Dendritic cell treated with granulocyte-macrophage colony-stimulating factor and Interleukin-4, amounts not matched to agents 40 ng/mL and 50 ng/mL, for 4 days (primary cell): Measurements from ENCODE around the gene SNTG2.
"Not testable (repeated sequence)": the region's sequence is repeated elsewhere in the genome, so short reads cannot be mapped to it uniquely, and the experiment has no call there.

Source experiments
- H3K27ac Mint-ChIP-seq: one replicate; pipeline ENCODE4 v1.8.0; 2022; ENCODE audit warnings: mild to moderate bottlenecking, mixed read lengths
- H3K27me3 Mint-ChIP-seq: one replicate; pipeline ENCODE4 v1.8.0; 2022; ENCODE audit warnings: mild to moderate bottlenecking, mixed read lengths
- H3K36me3 Mint-ChIP-seq: one replicate; pipeline ENCODE4 v1.8.0; 2022; ENCODE audit warnings: low read depth, mixed read lengths
- H3K4me1 Mint-ChIP-seq: one replicate; pipeline ENCODE4 v1.8.0; 2022; ENCODE audit warnings: low read depth, mixed read lengths
- H3K4me3 Mint-ChIP-seq: one replicate; pipeline ENCODE4 v1.8.0; 2022; ENCODE audit warnings: mild to moderate bottlenecking, moderate library complexity, mixed read lengths
- H3K9me3 Mint-ChIP-seq: one replicate; pipeline ENCODE4 v1.8.0; 2022; ENCODE audit warnings: mixed read lengths
- intact Hi-C: fragments of 100-400 bp; cut with micrococcal nuclease; formaldehyde crosslinking; loops from one replicate; pipeline ENCODE4 v1.15.0; 2022

The SNTG2 gene

DNA sequence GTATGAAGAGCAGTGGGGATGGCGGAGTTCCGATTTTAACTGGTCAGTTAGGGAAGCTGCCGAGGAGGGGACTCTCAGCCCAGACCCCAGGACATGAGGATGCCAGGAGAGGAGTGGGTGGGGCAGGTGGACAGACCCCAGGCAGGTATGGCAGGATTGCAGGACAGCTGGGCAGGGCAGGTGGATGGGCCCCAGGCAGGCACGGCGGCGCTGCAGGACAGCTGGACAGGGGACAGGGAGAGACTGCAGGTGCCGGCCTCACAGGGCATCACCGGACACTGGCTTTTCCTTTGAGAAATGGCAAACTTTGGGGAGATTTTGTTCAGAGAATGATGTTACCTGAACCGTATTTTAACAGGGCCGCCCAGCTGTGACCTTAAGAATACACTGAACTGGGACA is 127.7 kb downstream of the SNTG2 start:
- Mint-ChIP-seq H3K36me3 (no peaks in the 10 kb centered on the region), H3K27me3 (no peaks in the 10 kb centered on the region), H3K4me1 (no peaks in the 10 kb centered on the region), H3K4me3 (no peak overlapping the region), H3K9me3 (no peaks in the 10 kb centered on the region), H3K27ac (no peak overlapping the region)
- intact Hi-C loops = no loop called here

DNA sequence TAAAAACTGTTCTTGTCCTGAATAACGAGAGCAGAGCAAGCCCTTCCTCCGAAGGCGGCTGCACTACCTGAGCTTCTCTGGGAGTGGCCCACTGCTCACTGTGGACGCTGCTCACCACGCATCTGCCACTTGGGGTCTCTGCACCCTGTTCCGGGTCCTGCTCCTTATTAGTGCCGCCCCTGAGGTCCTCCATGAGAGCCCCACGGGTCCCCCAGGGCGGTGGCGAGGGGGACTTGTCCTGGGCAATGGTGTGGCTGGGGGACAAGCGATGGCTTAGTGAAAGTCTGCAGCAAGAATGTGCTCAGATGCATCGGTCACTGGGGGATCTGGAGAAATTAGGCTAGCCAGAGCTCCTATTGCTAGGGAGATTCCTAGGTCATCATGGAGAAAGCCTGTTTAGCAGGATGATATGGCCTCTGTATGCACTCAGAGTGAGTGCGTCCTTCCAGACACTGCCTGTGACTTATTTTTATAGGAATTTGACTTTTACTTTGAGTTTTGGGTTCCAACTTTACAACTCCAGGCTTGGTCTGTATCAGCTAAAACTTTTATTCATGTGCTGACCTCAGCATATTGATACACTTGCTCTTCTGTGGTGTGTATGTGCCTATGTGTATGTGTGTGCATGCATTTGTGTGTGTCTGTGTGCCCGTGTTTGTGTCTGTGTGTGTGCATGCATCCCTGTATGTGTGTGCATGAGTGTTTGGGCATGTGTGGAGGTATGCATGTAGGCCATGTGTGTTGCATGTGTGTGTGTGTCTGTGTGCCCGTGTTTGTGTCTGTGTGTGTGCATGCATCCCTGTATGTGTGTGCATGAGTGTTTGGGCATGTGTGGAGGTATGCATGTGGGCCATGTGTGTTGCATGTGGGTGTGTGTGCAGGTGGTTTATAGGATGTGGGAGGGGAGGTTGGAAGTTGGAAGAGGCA is 129.5 kb downstream of the SNTG2 start:
- Mint-ChIP-seq H3K4me3 (no peak overlapping the region), H3K27me3 (no peaks in the 10 kb centered on the region), H3K27ac (no peak overlapping the region), H3K36me3 (no peaks in the 10 kb centered on the region), H3K4me1 (no peaks in the 10 kb centered on the region), H3K9me3 (no peaks in the 10 kb centered on the region)
- intact Hi-C loops = no loop called here

DNA sequence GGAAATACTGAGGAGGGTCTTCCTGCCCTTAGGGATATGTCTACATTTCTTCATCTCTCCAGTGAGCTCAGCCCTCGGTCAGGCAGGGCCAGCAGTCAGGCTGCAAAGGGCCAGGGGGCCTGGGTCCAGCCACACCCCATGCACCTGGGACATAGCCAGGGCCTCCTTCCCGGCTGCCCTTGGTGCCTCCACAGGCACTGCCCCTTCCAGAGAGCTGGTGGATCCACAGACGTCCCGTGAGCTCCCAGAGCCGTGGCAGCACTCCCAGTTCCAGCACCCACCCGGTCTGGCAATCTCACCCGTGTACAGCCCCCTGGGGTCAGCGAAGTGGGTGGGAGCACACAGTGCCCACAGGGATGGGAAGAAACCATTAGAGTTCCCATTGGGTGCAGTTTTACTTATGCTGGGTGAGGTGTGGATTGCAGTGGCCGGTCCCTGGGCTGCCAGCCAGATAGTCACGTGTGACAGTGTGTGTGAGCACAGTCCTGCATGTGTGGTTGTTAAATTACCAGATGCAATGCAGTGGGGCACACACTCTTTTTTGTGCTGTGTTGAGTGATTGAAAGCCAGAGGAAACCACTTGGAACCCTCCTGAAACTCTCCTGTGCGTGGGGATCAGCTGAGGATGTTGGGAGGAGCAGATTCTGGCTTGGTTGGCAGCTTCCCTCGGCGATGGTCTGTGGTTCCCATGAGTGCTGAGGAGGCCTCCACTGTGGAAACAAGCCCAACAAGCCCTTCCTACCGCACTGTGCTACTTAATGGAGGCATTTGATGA is 131.0 kb downstream of the SNTG2 start:
- H3K27me3 Mint-ChIP-seq = no peaks in the 10 kb centered on the region
- H3K27ac Mint-ChIP-seq = no peak overlapping the region
- H3K4me3 Mint-ChIP-seq = no peak overlapping the region
- H3K36me3 Mint-ChIP-seq = no peaks in the 10 kb centered on the region
- intact Hi-C loops = no loop called here
- H3K4me1 Mint-ChIP-seq = no peaks in the 10 kb centered on the region
- no peaks in the 10 kb centered on the region for H3K9me3 Mint-ChIP-seq

DNA sequence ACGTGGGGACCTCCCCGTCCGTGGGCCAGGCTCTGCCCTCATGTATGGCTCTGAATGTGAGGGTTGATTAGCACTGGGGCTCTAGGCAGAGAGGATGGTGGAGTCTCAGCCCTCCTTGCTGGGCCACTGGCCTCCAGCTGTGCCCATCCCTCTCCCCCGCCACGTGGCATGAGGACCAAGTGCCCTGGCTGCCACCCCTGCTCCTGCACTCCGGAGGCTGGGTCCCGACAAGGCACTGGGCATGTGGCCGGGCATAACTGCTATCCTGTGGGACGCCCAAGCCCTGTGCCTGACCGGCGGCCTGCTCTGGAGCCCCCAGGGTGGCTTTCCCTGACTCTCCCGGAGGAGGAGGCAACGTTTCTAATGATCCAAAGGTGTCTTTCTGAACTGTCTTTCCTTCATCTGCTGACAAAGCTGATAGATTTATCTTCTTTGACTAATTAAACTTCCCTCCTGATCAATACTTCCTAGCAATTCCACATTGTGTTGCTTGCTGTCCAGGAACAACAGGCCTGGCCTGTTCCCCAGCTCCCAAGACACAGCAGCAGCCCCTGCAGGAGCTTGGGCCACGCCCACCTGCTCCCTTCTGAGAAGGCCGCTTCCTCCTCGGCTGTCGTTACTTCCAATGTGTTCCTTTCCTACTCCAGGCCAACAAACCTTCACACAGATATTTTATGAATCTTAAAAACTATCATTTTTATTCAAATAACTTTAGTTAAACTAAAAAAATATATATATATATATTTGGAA is 132.0 kb downstream of the SNTG2 start:
- intact Hi-C loops = no loop called here
- Mint-ChIP-seq H3K4me1 (no peaks in the 10 kb centered on the region), H3K4me3 (no peak overlapping the region), H3K36me3 (no peaks in the 10 kb centered on the region), H3K27ac (no peak overlapping the region), H3K27me3 (no peaks in the 10 kb centered on the region), H3K9me3 (no peaks in the 10 kb centered on the region)

DNA sequence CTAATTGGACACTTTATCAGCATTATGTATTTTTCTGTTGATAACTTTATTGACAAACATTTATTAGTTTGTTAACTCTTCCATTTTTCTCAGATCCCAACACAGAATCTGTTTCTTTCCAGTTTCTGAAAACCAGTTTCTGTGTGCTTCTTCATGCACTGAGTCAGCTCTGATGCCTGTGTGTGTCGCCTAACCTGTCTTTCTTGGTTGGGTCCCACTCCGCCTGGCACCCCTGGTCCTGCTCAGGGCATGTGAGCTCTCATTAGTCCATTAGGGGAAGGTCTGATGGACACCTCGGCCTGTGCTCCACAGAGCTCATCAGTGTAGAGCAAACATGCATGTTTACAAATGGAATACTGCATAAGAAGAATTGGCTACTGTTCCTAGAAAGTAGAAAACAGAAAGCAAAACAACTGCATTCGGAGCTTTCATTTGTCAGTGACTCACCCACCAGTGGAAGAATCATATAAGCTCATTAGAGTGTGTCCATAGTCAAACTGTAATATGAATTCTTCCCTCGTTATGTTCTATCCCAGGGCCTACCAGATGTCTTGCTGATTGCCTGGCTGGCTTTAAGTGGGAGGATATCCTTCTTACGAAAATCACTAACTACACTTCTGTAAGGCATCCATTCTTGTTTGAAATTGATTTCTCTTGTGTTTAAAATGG is 137.7 kb downstream of the SNTG2 start:
- Mint-ChIP-seq H3K27me3 (no peaks in the 10 kb centered on the region), H3K36me3 (no peaks in the 10 kb centered on the region), H3K4me1 (no peaks in the 10 kb centered on the region), H3K27ac (no peak overlapping the region), H3K9me3 (peaks cover 15% of the 10 kb centered on the region), H3K4me3 (no peak overlapping the region)
- intact Hi-C loops = no loop called here

DNA sequence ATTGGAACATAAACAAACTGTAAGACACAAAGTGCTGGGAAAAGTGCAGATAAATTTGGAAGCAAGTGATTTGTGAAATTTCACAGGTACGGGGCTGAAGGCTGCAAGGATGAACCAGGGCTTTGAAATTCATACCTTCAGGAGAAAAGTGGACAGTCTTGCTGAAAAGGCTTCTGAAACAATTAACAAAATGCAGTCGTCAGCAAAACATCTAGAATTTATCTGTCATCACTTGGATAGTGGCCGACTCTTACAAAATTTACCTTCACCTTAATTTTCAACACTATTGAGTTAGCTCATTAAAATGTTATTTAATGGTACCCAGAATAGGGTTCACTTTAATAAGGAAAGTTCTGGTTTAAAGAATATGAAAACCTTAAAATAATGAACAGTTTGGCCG is 138.3 kb downstream of the SNTG2 start:
- intact Hi-C loops = no loop called here
- peaks cover 15% of the 10 kb centered on the region for H3K9me3 Mint-ChIP-seq
- H3K36me3 Mint-ChIP-seq = no peaks in the 10 kb centered on the region
- H3K4me3 Mint-ChIP-seq = no peak overlapping the region
- no peaks in the 10 kb centered on the region for H3K27me3 Mint-ChIP-seq
- no peaks in the 10 kb centered on the region for H3K4me1 Mint-ChIP-seq
- H3K27ac Mint-ChIP-seq = no peak overlapping the region

DNA sequence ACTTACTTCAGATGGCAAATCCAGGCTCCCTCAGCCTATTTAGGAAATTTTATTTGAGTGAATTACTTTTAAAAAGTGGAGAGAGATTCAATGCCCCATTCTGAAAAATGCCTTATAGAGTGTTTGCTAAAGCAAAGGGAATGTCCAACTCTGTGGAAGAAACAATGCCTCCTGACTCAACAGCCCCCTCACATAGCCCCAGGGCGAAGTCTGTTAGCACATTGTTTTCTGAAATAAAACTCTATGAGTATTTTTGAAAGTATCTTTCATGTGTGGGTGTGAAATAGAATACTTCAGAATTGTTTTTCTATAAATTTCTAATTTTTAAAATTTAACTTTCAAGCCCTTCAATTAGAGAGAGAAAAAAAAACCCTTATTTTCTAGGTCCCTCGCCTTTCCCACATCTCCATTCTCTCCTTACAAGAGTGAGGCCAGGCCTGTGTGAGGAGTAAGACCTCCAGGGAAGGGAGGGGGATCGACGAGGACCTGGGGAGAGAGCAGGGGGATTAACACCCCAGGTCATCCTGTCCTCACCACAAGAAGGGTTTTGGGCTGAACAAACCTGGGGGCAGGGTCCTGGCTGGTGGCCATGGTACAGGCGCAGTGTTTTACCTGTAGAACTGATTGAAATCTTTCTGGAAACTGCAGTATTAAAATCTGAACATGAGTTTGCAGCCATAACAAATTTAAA is 141.4 kb downstream of the SNTG2 start:
- H3K27ac Mint-ChIP-seq = no peak overlapping the region
- no peaks in the 10 kb centered on the region for H3K27me3 Mint-ChIP-seq
- no peaks in the 10 kb centered on the region for H3K36me3 Mint-ChIP-seq
- peaks cover 15% of the 10 kb centered on the region for H3K9me3 Mint-ChIP-seq
- intact Hi-C loops = no loop called here
- no peak overlapping the region for H3K4me3 Mint-ChIP-seq
- H3K4me1 Mint-ChIP-seq = no peaks in the 10 kb centered on the region

DNA sequence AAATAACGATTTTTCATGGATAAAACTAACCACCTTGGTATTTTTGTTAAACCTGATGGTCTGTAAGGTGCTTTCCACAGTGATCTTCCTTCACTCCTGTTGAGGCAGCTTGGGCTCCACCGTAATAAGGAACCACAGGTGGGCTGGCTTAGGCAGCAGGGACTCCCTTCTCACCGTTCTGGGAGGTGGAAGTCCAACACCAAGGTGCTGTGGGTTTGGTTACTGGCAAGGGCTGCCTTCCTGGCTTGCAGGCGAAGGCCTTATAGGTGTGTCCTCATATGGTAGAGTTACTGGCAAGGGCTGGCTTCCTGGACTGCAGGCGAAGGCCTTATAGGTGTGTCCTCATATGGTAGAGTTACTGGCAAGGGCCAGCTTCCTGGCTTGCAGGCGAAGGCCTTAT is 143.0 kb downstream of the SNTG2 start:
- intact Hi-C loops, H3K27ac Mint-ChIP-seq, H3K4me1 Mint-ChIP-seq: not testable (repeated sequence)

DNA sequence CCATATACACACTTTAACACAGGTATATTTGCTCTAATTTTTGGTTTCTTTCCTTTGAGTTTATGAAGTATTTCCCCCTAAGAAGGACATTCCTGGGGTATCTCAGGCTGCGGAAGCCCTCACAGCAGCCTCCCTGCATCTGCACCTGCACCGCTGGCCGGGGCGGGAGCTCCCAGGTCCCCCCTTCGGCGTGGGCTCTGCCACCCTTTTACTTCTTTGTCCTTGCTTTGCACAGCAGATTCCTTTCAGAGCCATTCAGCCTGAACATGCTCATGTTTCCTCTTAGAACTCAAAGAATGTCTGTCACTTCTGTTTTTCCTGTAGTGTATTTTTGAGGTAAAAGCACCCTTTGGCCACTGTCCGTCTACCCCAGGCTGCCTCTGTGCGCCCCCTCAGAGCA is 146.5 kb downstream of the SNTG2 start:
- intact Hi-C loops = no loop called here
- Mint-ChIP-seq H3K4me1 (no peaks in the 10 kb centered on the region), H3K36me3 (no peaks in the 10 kb centered on the region), H3K9me3 (no peaks in the 10 kb centered on the region), H3K27me3 (no peaks in the 10 kb centered on the region), H3K27ac (no peak overlapping the region), H3K4me3 (no peak overlapping the region)

More for the DNA sequence above, 143.0 kb downstream of the SNTG2 start:
- H3K36me3 Mint-ChIP-seq, H3K27me3 Mint-ChIP-seq, H3K4me3 Mint-ChIP-seq: not testable (repeated sequence)
- H3K9me3 Mint-ChIP-seq = peaks cover 15% of the 10 kb centered on the region

DNA sequence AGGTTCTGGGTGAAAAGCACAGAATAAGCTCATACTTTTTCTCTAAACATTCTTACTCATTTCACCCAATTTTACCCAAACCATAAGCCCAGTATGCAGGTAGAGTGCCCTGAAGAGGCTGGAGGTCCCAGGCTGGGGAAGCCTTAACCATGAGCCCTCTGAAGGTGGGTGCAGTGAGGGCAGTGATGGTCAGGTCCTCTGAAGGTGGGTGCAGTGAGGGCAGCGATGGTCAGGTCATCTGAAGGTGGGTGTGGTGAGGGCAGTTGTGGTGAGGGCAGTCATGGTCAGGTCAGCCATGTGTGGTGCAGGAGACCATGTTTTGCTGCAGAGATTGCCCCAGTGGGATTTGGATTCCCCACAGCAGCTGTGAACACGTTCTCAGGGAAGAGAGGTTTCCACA is 148.8 kb downstream of the SNTG2 start:
- intact Hi-C loops = no loop called here
- H3K36me3 Mint-ChIP-seq = no peaks in the 10 kb centered on the region
- no peak overlapping the region for H3K4me3 Mint-ChIP-seq
- no peaks in the 10 kb centered on the region for H3K27me3 Mint-ChIP-seq
- no peak overlapping the region for H3K27ac Mint-ChIP-seq
- no peaks in the 10 kb centered on the region for H3K9me3 Mint-ChIP-seq
- no peaks in the 10 kb centered on the region for H3K4me1 Mint-ChIP-seq

DNA sequence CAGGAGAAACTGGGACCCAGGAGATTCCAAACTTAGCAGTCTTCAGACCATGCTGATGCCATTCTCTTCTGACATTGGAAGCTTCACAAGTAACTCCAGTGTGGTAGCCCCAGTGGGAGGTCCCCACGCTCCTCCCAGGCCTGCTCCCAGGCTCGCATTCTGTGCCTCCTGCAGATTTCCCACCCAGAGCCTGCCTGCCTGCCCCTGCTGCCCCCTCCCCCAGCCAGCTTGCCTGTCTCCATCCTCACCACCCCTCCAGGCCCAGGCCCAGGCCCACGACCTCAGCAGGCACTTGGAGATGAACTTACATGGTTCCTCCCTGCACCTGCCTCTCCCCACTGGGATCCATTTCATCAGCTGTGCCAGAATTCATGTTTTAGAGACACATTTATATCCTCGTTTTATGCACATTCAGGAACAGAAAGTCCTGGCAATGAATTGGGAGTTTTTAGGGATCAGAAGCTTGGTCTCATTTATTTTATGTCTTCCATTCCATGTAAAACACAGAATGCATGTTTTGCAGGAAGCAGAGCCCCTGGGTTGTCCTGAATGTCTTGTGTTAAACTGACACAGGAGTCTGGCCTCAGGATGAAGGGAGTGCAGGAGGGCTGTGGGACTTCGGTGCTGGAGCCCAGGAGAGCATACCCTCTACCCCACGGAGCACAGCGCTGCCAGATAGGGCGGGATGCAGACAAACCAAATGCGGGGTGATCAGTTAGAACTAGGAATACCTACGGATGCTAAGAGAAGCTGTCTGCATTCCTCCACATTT is 150.5 kb downstream of the SNTG2 start:
- no peaks in the 10 kb centered on the region for H3K9me3 Mint-ChIP-seq
- intact Hi-C loops = no loop called here
- H3K36me3 Mint-ChIP-seq = no peaks in the 10 kb centered on the region
- H3K4me1 Mint-ChIP-seq = no peaks in the 10 kb centered on the region
- no peak overlapping the region for H3K27ac Mint-ChIP-seq
- H3K4me3 Mint-ChIP-seq = no peak overlapping the region
- no peaks in the 10 kb centered on the region for H3K27me3 Mint-ChIP-seq

DNA sequence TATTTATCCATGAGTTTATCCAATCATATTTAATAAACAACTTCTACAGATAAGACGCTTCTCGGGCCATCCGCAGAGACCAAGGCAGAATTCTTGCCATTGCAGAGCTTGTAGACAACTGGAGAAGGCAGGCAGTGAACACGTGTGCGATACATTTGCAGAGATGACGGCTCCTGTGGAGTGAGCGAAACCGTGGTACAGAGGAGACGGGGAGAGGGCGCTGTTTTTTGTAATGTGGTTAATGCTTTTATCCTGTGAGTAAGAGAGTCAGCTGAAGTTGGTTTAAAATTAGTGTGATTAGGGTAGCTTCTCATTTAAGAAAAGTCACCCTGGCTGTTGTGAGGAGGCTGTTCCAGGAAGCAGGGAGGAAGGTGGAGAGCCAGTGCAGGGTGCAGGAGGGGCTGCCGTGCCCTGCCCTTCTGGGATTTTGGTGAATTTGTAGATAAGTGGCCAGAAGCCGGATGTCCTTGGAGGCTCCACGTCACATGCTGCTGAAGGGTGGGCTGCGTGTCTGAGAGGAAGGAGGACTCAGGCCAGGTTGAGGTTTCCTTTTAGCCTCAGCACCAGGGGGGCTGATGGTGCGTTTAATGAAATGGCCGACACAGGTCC is 151.4 kb downstream of the SNTG2 start:
- Mint-ChIP-seq H3K27me3 (no peaks in the 10 kb centered on the region), H3K36me3 (no peaks in the 10 kb centered on the region), H3K4me3 (no peak overlapping the region), H3K9me3 (no peaks in the 10 kb centered on the region), H3K4me1 (no peaks in the 10 kb centered on the region), H3K27ac (no peak overlapping the region)
- intact Hi-C loops = no loop called here
